ENCODE results near the gene SPINK8.

Gene SPINK8

GRCh38 chr3:48280881-48281280 is 52.6 kb downstream of the SPINK8 start:
- no peak overlapping the region for H3K27ac ChIP-seq
- no peak for TF ChIP-seq CTCF (conservative IDR thresholded peaks at IDR 0.05; ENCODE audit: low read depth)
- ChIA-PET CTCF (no interaction called here), POLR2A (ENCODE audit: low non-redundant PET) (no interaction called here)
- no peak for DNase-seq (ENCODE audit: low spot score)

GRCh38 chr3:48278884-48279559 is 54.4 kb downstream of the SPINK8 start:
- no peak overlapping the region for H3K27ac ChIP-seq
- CTCF ChIA-PET, result interaction anchor here (1.0 kb wide), 1 partner anchor 84 kb away, joined by 4 read pairs; no protein-coding TSS in a partner anchor
- no peak for TF ChIP-seq CTCF (conservative IDR thresholded peaks at IDR 0.05; ENCODE audit: low read depth)
- POLR2A ChIA-PET (ENCODE audit: low non-redundant PET), result interaction anchor here (0.7 kb wide), 1 partner anchor 10 kb away, joined by 3 read pairs; no protein-coding TSS in a partner anchor
- DNase-seq (ENCODE audit: low spot score), result no peak

- no peak for DNase-seq (ENCODE audit: low spot score)
- ChIA-PET CTCF (interaction anchor here (0.6 kb wide), 1 partner anchor 123 kb away, joined by 3 read pairs; no protein-coding TSS in a partner anchor), POLR2A (ENCODE audit: low non-redundant PET) (no interaction called here)
- no peak overlapping the region for H3K27ac ChIP-seq
- TF ChIP-seq CTCF (conservative IDR thresholded peaks at IDR 0.05; ENCODE audit: low read depth), result no peak
Measured at GRCh38 chr3:48276911-48277641, 56.4 kb downstream of the SPINK8 start.

DNA sequence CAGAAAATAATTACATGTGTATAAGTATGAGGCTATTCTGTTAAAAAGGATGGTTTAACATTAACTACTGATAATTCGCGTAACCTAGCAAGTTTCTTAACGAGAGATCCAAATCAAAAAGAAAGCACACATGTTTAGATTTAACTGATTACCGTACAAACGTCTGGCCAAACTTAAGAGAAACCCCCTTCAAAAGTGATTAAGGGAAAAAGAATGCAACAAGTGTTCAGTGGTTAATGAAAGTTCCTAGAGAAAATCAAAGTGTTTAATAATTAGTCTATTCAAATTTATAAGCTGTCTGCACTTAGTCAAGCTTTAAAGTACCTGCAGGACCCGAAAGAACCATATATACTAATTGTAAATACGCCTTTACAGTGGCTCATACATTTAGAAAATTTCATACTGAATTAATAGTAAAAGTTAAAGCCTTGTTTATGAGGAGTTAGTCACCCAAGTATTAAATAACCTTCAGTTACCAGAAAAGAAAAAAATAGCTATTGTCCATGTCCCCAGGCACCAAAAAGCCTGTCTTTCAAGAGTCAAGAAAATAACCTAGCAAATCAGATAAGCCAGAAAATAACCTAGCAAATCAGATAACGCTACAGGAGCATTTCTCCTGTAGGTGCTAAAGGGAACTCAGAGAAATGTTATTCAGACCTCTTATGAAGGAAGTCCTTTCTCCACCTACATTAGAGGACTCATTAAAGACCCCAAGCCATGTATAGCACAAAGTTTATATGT is 58.0 kb downstream of the SPINK8 start:
- no peak for DNase-seq (ENCODE audit: low spot score)
- ChIA-PET CTCF (interaction anchor here (3.1 kb wide), 1 partner anchor 161 kb away, joined by 25 read pairs; no protein-coding TSS in a partner anchor), POLR2A (ENCODE audit: low non-redundant PET) (no interaction called here)
- TF ChIP-seq CTCF (conservative IDR thresholded peaks at IDR 0.05; ENCODE audit: low read depth), result no peak
- no peak overlapping the region for H3K27ac ChIP-seq

DNA sequence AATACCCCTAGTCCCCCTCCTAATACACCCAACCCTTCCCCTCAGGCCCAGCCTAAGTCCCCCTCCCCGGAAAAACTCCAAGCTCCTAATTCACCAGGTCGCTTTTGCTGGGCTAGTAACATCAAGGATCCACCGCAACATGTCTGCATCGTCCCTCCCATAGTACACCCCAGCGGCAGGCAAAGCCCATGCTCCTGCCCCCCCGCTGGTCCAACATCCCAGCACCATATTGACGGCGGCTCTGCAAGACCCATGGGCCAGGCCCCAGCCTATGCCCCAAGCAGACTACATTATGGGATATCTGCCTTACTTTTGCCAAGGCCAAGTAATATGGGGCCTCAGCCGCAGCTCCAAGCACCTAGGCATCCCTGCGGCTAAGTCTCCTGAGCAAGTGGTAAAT is 59.0 kb downstream of the SPINK8 start:
- ChIA-PET POLR2A (ENCODE audit: low non-redundant PET) (no interaction called here), CTCF (interaction anchor here (1.3 to 3.1 kb wide), 2 partner anchors 80 to 162 kb away, joined by 5 to 25 read pairs; no protein-coding TSS in a partner anchor)
- no peak for DNase-seq (ENCODE audit: low spot score)
- no peak for TF ChIP-seq CTCF (conservative IDR thresholded peaks at IDR 0.05; ENCODE audit: low read depth)
- no peak overlapping the region for H3K27ac ChIP-seq

DNA sequence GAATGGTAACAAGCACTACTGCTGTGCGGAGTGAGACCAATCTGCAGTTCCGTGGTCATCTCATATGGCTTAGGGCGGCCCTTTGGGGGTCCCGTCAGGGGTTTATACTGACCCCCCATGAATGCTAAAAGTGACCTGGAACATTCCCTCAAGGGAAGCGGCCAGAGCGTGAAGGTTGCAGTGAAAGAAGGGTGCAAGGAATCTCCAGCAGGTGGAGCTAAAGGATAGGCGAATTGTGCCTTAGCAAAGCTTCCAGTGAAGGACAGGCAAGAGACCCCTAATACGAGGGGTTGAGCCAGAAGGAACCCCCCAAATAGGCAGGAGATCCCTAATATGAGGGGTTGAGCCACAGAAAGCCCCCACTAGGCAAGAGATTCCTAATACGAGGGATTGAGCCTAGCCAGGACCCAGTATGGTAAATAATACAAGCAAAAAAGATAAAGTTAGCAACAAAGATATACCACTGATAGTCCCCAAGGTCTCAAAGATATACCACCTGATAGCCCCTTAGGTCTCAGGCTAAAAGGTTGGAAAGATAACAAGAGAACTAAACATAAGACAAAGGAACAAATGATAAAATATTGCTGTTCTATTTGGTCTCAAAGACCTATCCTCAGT is 59.8 kb downstream of the SPINK8 start:
- ChIA-PET POLR2A (ENCODE audit: low non-redundant PET) (no interaction called here), CTCF (interaction anchor here (0.6 to 3.1 kb wide), 6 partner anchors 13 to 331 kb away, joined by 3 to 25 read pairs (median 4); partner anchors contain the start of gene ZNF589)
- H3K27ac ChIP-seq, result no peak overlapping the region
- DNase-seq (ENCODE audit: low spot score), result peak; percentile 51
- peak; percentile 80 for TF ChIP-seq CTCF (conservative IDR thresholded peaks at IDR 0.05; ENCODE audit: low read depth)
